Measurements from ENCODE around the gene APOB.

Gene APOB

GRCh38 chr2:21019000-21019677 lies 24.7 kb downstream of the APOB start:
- no peak for DNase-seq

GRCh38 chr2:21018290-21018689 lies 25.6 kb downstream of the APOB start:
- DNase-seq: no peak

- no peak for DNase-seq
Measured at GRCh38 chr2:21017748-21018276, 26.1 kb downstream of the APOB start.

- DNase-seq: no peak
Measured at GRCh38 chr2:21015281-21015645, 28.6 kb downstream of the APOB start.

- no peak for DNase-seq
Measured at GRCh38 chr2:21014364-21015280, 29.3 kb downstream of the APOB start.

GRCh38 chr2:21013043-21013816 lies 30.6 kb downstream of the APOB start:
- DNase-seq: no peak

- DNase-seq: no peak
Measured at GRCh38 chr2:21012557-21012937, 31.3 kb downstream of the APOB start.

GRCh38 chr2:21011876-21012556 lies 31.9 kb downstream of the APOB start:
- DNase-seq: no peak

GRCh38 chr2:21011453-21011852 lies 32.4 kb downstream of the APOB start:
- no peak for DNase-seq

GRCh38 chr2:21010813-21011439 lies 32.9 kb downstream of the APOB start:
- DNase-seq: no peak

- DNase-seq: no peak
Measured at GRCh38 chr2:21009662-21010225, 34.1 kb downstream of the APOB start.

GRCh38 chr2:21008790-21009661 lies 34.8 kb downstream of the APOB start:
- DNase-seq: no peak

GRCh38 chr2:21008014-21008789 lies 35.7 kb downstream of the APOB start:
- DNase-seq: no peak

GRCh38 chr2:21007129-21008013 lies 36.5 kb downstream of the APOB start:
- no peak for DNase-seq

GRCh38 chr2:21006423-21007128 lies 37.3 kb downstream of the APOB start:
- no peak for DNase-seq

- DNase-seq: no peak
Measured at GRCh38 chr2:21005700-21006422, 38.0 kb downstream of the APOB start.

- no peak for DNase-seq
Measured at GRCh38 chr2:21005111-21005699, 38.7 kb downstream of the APOB start.

All from NCI-H187 treated with DMSO at 0.1 percent for 48 hours (cell line).